PC-3 (cell line): ENCODE results near the gene U2SURP.

Source experiments
- EZH2phosphoT487 ChIP-seq: fragments of 300-600 bp; sonication (generic); IDR thresholded peaks from 2 replicates; pipeline ENCODE4 v1.6.1; 2018; ENCODE audit warnings: mild to moderate bottlenecking, antibody characterized with exemption, low read length, borderline replicate concordance
- TF ChIP-seq, protein P1 (sequence below): fragments of 300-600 bp; sonication (generic); conservative IDR thresholded peaks from 2 replicates; pipeline ENCODE4 v1.5.1; 2017; ENCODE audit warnings: antibody characterized with exemption, low read depth, mild to moderate bottlenecking, low read length

DNA sequence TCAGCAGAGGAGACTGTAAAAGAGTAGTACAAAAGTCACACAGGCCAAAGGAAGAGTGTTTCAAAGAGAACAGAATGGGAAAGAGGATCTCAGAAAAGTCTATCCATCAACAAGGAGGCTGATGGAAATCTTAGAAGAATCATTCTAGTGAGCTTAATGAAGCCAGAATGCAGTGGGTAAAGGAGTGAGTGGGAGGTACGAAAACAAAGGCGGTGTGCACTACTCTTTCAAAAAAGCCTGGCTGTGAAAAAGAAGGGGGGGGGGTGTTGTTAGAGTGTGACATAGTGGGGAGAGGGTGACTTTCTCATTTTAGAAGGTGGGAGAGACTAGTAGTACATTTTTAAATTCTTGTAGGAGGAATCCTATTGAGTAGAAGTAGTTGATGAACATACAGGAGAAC is 49.6 kb upstream of the U2SURP start:
- TF ChIP-seq, protein P1, sequence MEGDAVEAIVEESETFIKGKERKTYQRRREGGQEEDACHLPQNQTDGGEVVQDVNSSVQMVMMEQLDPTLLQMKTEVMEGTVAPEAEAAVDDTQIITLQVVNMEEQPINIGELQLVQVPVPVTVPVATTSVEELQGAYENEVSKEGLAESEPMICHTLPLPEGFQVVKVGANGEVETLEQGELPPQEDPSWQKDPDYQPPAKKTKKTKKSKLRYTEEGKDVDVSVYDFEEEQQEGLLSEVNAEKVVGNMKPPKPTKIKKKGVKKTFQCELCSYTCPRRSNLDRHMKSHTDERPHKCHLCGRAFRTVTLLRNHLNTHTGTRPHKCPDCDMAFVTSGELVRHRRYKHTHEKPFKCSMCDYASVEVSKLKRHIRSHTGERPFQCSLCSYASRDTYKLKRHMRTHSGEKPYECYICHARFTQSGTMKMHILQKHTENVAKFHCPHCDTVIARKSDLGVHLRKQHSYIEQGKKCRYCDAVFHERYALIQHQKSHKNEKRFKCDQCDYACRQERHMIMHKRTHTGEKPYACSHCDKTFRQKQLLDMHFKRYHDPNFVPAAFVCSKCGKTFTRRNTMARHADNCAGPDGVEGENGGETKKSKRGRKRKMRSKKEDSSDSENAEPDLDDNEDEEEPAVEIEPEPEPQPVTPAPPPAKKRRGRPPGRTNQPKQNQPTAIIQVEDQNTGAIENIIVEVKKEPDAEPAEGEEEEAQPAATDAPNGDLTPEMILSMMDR = no peak
- no peak for TF ChIP-seq EZH2phosphoT487
